ENCODE data around the gene EHBP1L1. TPM values are rescaled to one million over a fixed set of nuclear protein-coding genes. Genes with fewer than 3 reads are reported as not detected.
"Not testable (repeated sequence)": the region's sequence is repeated elsewhere in the genome, so short reads cannot be mapped to it uniquely, and the experiment has no call there.

Gene EHBP1L1
- total RNA-seq, 1 donor from 2014 or later: 122 TPM

DNA sequence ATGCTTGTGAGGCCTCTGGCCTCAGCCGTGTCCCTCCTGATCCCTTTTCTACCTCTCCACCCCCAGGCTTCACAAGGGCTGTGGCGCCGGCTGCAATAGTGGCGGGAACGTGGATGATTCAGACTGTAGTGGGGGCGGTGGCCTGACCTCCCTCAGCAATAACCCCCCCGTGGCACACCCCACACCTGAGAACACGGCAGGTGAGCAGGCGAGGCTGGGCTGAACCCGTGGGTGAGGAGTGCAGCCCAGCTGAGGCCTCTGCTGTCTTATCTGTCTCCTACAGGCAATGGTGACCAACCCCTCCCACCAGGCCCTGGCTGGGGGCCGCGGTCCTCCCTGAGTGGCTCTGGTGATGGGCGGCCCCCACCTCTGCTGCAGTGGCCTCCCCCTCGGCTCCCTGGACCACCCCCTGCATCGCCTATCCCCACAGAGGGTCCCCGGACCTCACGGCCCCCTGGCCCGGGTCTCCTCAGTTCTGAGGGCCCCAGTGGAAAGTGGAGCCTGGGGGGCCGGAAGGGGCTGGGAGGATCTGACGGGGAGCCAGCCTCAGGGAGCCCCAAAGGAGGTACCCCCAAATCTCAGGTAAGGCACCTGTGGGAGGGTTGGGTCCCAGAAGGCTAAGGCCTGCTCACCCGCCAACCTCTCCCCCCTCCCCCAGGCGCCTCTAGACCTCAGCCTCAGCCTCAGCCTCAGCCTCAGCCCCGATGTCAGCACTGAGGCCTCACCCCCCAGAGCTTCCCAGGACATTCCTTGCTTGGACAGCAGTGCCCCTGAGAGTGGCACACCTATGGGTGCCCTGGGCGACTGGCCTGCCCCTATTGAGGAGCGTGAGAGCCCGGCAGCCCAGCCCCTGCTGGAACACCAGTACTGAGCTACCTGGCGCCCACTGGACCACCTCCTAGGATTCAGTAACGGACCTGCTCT lies 60.5 kb downstream of the EHBP1L1 start:
- DNase-seq (ENCODE audit: low spot score): no peak

DNA sequence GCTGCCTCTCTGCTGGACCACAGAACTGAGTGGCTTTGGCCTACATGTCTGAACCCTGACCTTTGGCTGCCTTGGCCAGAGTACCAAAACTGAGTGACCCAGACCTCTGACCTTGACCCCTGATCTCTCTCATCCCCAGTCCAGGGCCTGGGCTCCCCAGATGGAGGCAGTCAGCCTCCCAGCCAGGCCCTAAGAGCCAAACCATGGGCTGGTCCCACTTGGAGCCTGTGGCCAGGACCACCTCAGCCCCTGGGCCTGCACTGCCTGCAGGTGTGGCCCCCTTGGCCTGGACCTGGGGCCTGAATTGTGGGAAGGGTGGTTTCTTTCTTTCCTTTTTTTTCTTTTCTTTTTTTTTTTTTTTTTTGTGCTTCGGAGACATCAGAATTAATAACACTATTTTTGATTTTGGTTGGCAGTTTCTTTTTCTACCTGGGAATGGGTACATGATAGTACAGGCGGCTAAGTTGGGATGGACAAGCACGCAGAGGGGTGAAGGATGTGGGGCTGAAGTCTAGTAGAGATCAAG lies 61.2 kb downstream of the EHBP1L1 start:
- DNase-seq (ENCODE audit: low spot score): no peak

DNA sequence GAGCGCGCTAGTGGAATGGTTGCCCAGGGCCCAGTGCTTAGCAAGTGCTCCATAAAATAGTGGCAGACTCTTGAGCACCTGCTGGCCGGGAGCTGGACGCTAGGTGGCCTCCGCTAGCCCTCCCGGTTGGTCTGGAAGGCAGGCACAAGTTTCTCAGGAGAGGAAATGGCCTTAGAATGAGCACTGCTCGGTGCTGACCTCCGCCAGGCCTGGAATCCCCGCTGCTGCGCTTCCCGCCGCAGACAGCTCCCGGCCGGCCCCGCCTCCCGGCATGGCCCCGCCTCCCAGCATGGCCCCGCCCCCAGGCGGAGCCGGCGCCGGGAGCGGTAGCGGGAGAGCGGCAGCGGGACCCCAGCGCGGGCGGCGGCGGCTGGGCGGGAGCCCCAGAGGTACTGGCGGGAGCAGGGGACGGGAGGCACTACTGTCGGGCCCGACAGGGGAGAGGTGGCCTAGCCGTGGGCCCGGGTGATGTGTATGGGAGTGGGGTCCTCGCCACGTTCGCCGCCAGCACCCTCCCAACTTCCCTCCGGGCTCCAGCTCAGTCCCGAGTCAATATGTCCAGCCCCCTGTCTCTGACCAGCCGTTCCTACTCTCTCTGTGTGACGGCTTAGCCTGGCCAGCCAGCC lies 62.1 kb downstream of the EHBP1L1 start, which contains the start of gene SIPA1:
Gene SIPA1, plus strand, starts transcription at position 308 of the 626 bp plus-strand sequence. CDS start 2,821 bp downstream, outside the sequence.
- DNase-seq (ENCODE audit: low spot score): no peak

DNA sequence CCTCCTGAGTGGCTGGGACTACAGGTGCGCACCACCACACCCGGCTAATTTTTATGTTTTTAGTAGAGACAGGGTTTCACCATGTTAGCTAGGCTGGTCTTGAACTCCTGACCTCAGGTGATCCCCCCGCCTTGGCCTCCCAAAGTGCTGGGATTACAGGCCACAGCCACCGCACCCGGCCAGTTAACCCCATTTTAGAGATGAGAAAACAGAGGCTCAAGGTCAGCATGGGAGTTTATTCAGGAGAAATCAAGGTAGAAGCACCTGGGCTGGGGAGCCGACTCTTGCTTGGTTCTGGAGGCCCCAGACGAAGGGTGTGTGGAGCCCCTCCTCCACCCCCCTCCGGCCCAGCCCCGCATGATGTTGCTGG lies 63.4 kb downstream of the EHBP1L1 start:
- not testable (repeated sequence) for DNase-seq (ENCODE audit: low spot score)

DNA sequence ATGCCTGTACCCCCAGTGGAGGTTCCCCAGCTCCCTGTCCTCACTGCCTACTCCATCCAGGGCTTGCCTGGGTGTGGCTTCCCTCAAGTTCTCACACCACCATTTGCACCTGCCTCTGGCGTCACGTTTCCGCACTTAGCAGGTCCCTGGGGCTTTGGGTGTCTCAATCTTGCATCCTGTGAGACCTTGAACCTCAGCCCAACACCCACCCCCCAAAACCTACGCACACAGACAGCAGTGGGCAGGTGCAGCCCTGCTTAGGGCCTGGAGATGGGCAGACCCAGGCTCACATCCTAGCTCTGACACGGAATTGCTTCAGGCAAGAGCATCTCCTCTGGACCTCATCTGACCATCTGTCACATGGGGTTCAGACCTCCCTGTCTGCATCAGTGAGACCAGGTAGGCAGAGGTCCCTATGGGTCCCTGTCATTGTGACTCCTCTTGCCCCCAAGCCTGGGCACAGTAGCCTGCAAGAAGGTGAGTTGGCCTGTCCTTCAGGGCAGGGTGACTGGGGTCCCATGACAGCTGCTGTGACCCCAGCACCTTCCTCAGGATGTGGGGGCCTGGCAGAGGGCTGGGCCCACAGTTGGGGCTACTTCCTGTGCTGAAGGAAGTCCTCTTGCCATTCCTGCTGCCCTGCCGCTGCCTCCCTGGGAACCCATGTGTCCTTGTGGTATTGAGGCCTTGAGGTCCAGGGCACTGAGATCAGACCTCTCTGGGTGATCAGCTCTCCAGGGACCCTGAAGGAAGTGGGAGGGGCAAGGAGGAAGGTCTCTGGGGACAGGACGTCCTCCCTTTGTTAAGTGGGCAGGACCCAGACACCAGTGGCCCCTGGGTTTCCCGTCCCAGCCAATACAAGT lies 64.0 kb downstream of the EHBP1L1 start:
- DNase-seq (ENCODE audit: low spot score): no peak

DNA sequence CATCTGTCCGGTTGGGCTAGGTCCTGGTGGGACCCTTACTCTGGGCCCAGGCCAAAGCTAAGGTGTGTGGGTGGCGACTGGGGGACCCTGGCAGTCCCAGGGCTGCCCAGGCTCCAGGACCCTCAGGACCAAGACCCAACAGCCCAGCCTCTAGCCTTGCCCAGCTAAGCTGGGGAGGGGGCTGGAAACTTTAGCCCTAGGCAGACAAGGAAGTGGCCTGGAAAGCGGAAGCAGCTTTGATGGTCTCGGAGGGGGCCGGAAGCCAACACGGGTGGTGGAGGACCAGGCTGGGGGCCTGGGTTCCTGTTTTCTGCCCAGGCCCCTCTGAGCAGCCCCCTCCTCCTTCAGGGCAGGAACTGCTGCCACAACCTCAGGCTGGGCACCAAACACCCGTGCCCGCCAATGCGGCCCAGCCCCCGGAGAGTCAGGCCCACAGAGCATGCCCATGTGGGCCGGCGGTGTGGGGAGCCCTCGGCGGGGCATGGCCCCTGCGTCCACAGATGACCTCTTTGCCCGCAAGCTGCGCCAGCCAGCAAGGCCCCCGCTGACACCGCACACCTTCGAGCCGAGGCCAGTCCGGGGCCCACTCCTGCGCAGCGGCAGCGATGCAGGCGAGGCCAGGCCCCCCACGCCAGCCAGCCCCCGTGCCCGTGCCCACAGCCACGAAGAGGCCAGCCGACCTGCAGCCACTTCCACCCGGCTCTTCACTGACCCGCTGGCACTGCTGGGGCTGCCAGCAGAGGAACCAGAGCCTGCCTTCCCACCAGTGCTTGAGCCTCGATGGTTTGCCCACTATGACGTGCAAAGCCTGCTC lies 64.8 kb downstream of the EHBP1L1 start:
- DNase-seq (ENCODE audit: low spot score): no peak

DNA sequence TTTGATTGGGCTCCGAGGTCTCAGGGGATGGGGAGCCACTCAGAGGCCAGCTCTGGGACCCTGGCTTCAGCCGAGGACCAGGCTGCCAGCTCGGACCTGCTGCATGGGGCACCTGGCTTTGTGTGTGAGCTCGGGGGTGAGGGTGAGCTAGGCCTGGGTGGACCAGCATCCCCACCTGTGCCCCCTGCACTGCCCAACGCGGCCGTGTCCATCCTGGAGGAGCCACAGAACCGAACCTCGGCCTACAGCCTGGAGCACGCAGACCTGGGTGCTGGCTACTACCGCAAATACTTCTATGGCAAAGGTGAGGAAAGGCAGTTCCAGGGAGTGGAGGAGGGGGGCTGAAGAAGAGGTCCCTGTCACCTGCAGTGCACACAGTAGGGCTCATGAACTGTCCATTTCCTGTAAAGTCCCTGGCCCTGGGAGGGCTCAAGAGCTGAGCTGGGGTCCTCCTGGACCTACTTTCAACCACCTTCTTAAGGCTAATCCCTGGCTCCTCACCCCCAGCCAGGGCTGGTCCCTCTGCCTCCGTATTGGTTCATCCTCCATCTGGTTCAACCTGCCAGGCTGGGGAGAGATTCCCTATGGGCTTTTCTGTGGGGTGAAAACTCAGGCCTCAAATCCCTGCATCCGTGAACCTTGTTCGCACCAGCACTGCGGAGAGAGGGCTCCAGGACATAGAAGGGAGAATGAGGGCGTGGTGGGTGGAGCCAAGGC lies 65.6 kb downstream of the EHBP1L1 start:
- DNase-seq (ENCODE audit: low spot score): no peak

Other genes with a start within 250 kb of the EHBP1L1 start
- 61.5 TPM for gene DPF2, start 242.2 kb upstream of the EHBP1L1 start, total RNA-seq
- not detected for gene TIGD3, start 221.3 kb upstream of the EHBP1L1 start, total RNA-seq
- 9.4 TPM for gene SLC25A45, start 193.4 kb upstream of the EHBP1L1 start, total RNA-seq
- 31.2 TPM for gene FRMD8, start 189.4 kb upstream of the EHBP1L1 start, total RNA-seq
- gene NEAT1, start 153.3 kb upstream of the EHBP1L1 start, total RNA-seq: 1,155 TPM
- 19,443 TPM for gene MALAT1, start 77.0 kb upstream of the EHBP1L1 start, total RNA-seq
- 62.9 TPM for gene SCYL1, start 51.0 kb upstream of the EHBP1L1 start, total RNA-seq
- gene LTBP3, start 17.7 kb upstream of the EHBP1L1 start, total RNA-seq: 120 TPM
- 50.3 TPM for gene ZNRD2, start 5.6 kb upstream of the EHBP1L1 start, total RNA-seq
- 21.9 TPM for gene FAM89B, start 3.5 kb upstream of the EHBP1L1 start, total RNA-seq
- 0.83 TPM for gene KCNK7, start 19.7 kb downstream of the EHBP1L1 start, total RNA-seq
- gene MAP3K11, start 38.2 kb downstream of the EHBP1L1 start, total RNA-seq: 57.3 TPM
- 57.6 TPM for gene PCNX3, start 39.7 kb downstream of the EHBP1L1 start, total RNA-seq
- gene SIPA1, start 62.0 kb downstream of the EHBP1L1 start, total RNA-seq: 40.3 TPM
- gene RELA, start 86.9 kb downstream of the EHBP1L1 start, total RNA-seq: 97.9 TPM
- 74.8 TPM for gene KAT5, start 136.2 kb downstream of the EHBP1L1 start, total RNA-seq
- gene RNASEH2C, start 144.7 kb downstream of the EHBP1L1 start, total RNA-seq: 29.8 TPM
- 13.5 TPM for gene AP5B1, start 204.9 kb downstream of the EHBP1L1 start, total RNA-seq
- 25.8 TPM for gene OVOL1, start 211.0 kb downstream of the EHBP1L1 start, total RNA-seq